Caco-2 (cell line): ENCODE measurements around the gene BAK1. TPM values are rescaled to one million over a fixed set of nuclear protein-coding genes. Genes with fewer than 3 reads are reported as not detected.

Experiments
- BruUV-seq: library from RNA; stranded (reverse); fragments of 400-500 nt; replicated peaks from 2 replicates; lab custom pipeline; 2021; lab: Mats Ljungman, UMichigan
- CTCF ChIA-PET: fragments of 300-600 bp; sonication (Branson Sonifier 250); formaldehyde crosslinking; loops from one replicate; lab custom pipeline; 2022; ENCODE audit warnings: antibody characterized with exemption; lab: Charles Lee
- POLR2A ChIA-PET: fragments of 300-600 bp; sonication (Branson Sonifier 250); formaldehyde crosslinking; loops from one replicate; lab custom pipeline; 2022; ENCODE audit warnings: antibody characterized with exemption; lab: Charles Lee
- DNase-seq, 2 experiments: peaks; one replicate each; pipeline versions ENCODE4 v3.0.0 to v3.0.0-alpha.2; 2020 to 2022
- H3K27me3 ChIP-seq: replicated peaks from 2 replicates; pipeline ENCODE4 v1.6.0; 2011; ENCODE audit warnings: low read length; ENCODE audit not compliant: control insufficient read depth, insufficient read depth
- H3K36me3 ChIP-seq: 2 replicates; pipeline ENCODE4 v1.5.1; 2011; ENCODE audit warnings: low read length; ENCODE audit not compliant: control insufficient read depth, insufficient read depth
- H3K4me1 ChIP-seq: fragments of 250-450 bp; sonication (Bioruptor Pico); 2 replicates; pipeline ENCODE4 v1.5.1; 2020; ENCODE audit warnings: mild to moderate bottlenecking
- H3K4me3 ChIP-seq: 2 replicates; pipeline ENCODE4 v1.5.1; 2011; ENCODE audit warnings: low read depth, mild to moderate bottlenecking, control low read depth, low read length
- H3K9me3 ChIP-seq: fragments of 250-450 bp; sonication (Bioruptor Pico); 2 replicates; pipeline ENCODE4 v1.5.1; 2020; ENCODE audit warnings: mild to moderate bottlenecking, moderate library complexity
- H3K27ac Mint-ChIP-seq: one replicate; pipeline ENCODE4 v1.8.0; 2022; ENCODE audit warnings: mixed read lengths; ENCODE audit not compliant: unreplicated experiment
- H3K27me3 Mint-ChIP-seq: one replicate; pipeline ENCODE4 v1.8.0; 2022; ENCODE audit warnings: mixed read lengths; ENCODE audit not compliant: insufficient read depth, unreplicated experiment
- H3K36me3 Mint-ChIP-seq: one replicate; pipeline ENCODE4 v1.8.0; 2022; ENCODE audit warnings: mild to moderate bottlenecking, mixed read lengths; ENCODE audit not compliant: insufficient read depth, unreplicated experiment
- H3K4me1 Mint-ChIP-seq: one replicate; pipeline ENCODE4 v1.8.0; 2022; ENCODE audit warnings: low read depth, mixed read lengths; ENCODE audit not compliant: unreplicated experiment
- H3K4me3 Mint-ChIP-seq: one replicate; pipeline ENCODE4 v1.8.0; 2022; ENCODE audit warnings: mild to moderate bottlenecking, moderate library complexity, mixed read lengths; ENCODE audit not compliant: unreplicated experiment
- H3K9me3 Mint-ChIP-seq: one replicate; pipeline ENCODE4 v1.8.0; 2022; ENCODE audit warnings: mixed read lengths; ENCODE audit not compliant: unreplicated experiment
- CTCF ChIP-seq, 2 experiments: fragments of 200-600 bp in 1 of 2; IDR thresholded peaks; 1 replicate in 1 of 2; 2 replicates in 1 of 2; pipeline versions ENCODE4 v1.5.1 to v1.8.0; 2011 to 2022; ENCODE audit warnings: antibody characterized with exemption in 1 of 2, control low read depth in 1 of 2, inconsistent platforms in 1 of 2, low read depth in 1 of 2, low read length in 1 of 2, mild to moderate bottlenecking in 1 of 2, moderate library complexity in 1 of 2; ENCODE audit not compliant: insufficient read depth in 1 of 2, severe bottlenecking in 1 of 2, unreplicated experiment in 1 of 2
- intact Hi-C: fragments of 100-400 bp; cut with micrococcal nuclease; formaldehyde crosslinking; loops from one replicate; pipeline ENCODE4 v1.10.0; 2022; ENCODE audit not compliant: unreplicated experiment
- total RNA-seq: library from RNA; stranded (reverse); gene quantifications from 2 replicates; pipeline ENCODE4 v1.2.3, GENCODE V29; 2022

BAK1 gene
- total RNA-seq, 1 experiment from 2014 or later, result 29.4 TPM

GRCh38 chr6:33577106-33577535 is 3.0 kb downstream of the BAK1 start:
- H3K27me3 ChIP-seq, result no peaks in the 10 kb centered on the region
- H3K36me3 ChIP-seq, result peaks cover 2% of the 10 kb centered on the region; the same call in 1 of the 2 replicates
- Mint-ChIP-seq H3K27ac (no peak overlapping the region), H3K4me3 (no peak overlapping the region), H3K27me3 (no peaks in the 10 kb centered on the region), H3K36me3 (peaks cover 8% of the 10 kb centered on the region), H3K4me1 (no peaks in the 10 kb centered on the region), H3K9me3 (no peaks in the 10 kb centered on the region)
- no peak for DNase-seq
- no peak overlapping the region for H3K4me3 ChIP-seq
- CTCF ChIA-PET, result interaction anchor here (0.6 kb wide), 1 partner anchor 239 kb away, joined by 5 read pairs; no protein-coding TSS in a partner anchor
- intact Hi-C loops, result no loop called here
- H3K9me3 ChIP-seq, result no peaks in the 10 kb centered on the region
- POLR2A ChIA-PET, result no interaction called here
- TF ChIP-seq CTCF (IDR thresholded peaks at IDR 0.05; ENCODE audit: insufficient read depth in 1 of 2, low read depth in 1 of 2, low read length in 1 of 2, severe bottlenecking in 1 of 2, unreplicated experiment in 1 of 2), result no peak
- H3K4me1 ChIP-seq, result peaks cover 10% of the 10 kb centered on the region
- no TSS peak for BruUV-seq

GRCh38 chr6:33576668-33577067 is 3.4 kb downstream of the BAK1 start:
- no peak for TF ChIP-seq CTCF (IDR thresholded peaks at IDR 0.05; ENCODE audit: insufficient read depth in 1 of 2, low read depth in 1 of 2, low read length in 1 of 2, severe bottlenecking in 1 of 2, unreplicated experiment in 1 of 2)
- H3K4me1 ChIP-seq, result peaks cover 10% of the 10 kb centered on the region
- H3K9me3 ChIP-seq, result no peaks in the 10 kb centered on the region
- no peak for DNase-seq
- no peaks in the 10 kb centered on the region for H3K27me3 ChIP-seq
- intact Hi-C loops, result no loop called here
- Mint-ChIP-seq H3K4me3 (no peak overlapping the region), H3K36me3 (peaks cover 8% of the 10 kb centered on the region), H3K9me3 (no peaks in the 10 kb centered on the region), H3K4me1 (peaks cover 4% of the 10 kb centered on the region), H3K27ac (no peak overlapping the region), H3K27me3 (no peaks in the 10 kb centered on the region)
- CTCF ChIA-PET, result interaction anchor here (0.6 kb wide), 1 partner anchor 239 kb away, joined by 5 read pairs; no protein-coding TSS in a partner anchor
- BruUV-seq, result no TSS peak
- peaks cover 2% of the 10 kb centered on the region; the same call in 1 of the 2 replicates for H3K36me3 ChIP-seq
- POLR2A ChIA-PET, result no interaction called here
- H3K4me3 ChIP-seq, result no peak overlapping the region

GRCh38 chr6:33575211-33575610 is 4.9 kb downstream of the BAK1 start:
- ChIA-PET POLR2A (no interaction called here), CTCF (no interaction called here)
- no TSS peak for BruUV-seq

More at GRCh38 chr6:33575211-33575610, 4.9 kb downstream of the BAK1 start:
- intact Hi-C loops, result no loop called here
- Mint-ChIP-seq H3K4me1 (peaks cover 6% of the 10 kb centered on the region), H3K4me3 (no peak overlapping the region), H3K9me3 (no peaks in the 10 kb centered on the region), H3K36me3 (peaks cover 16% of the 10 kb centered on the region), H3K27me3 (no peaks in the 10 kb centered on the region), H3K27ac (no peak overlapping the region)
- Histone ChIP-seq H3K4me1 (peaks cover 4% of the 10 kb centered on the region), H3K36me3 (peaks cover 2% of the 10 kb centered on the region; the same call in 1 of the 2 replicates), H3K27me3 (no peaks in the 10 kb centered on the region), H3K4me3 (no peak overlapping the region), H3K9me3 (no peaks in the 10 kb centered on the region)
- no peak for DNase-seq
- no peak for TF ChIP-seq CTCF (IDR thresholded peaks at IDR 0.05; ENCODE audit: insufficient read depth in 1 of 2, low read depth in 1 of 2, low read length in 1 of 2, severe bottlenecking in 1 of 2, unreplicated experiment in 1 of 2)
